Sigmoid colon (tissue), 4 donors: ENCODE results near the gene ZNF248.

Experiments
- EP300 ChIP-seq, 4 donors: sonication (generic); formaldehyde crosslinking; IDR thresholded peaks; one replicate each; pipeline ENCODE4 v1.6.1; 2017; ENCODE audit warnings: antibody characterized with exemption in 4 of 4
- POLR2A ChIP-seq, 2 donors: fragments of 450-650 bp; IDR thresholded peaks; one replicate each; pipeline ENCODE4 v1.6.1; 2016; ENCODE audit warnings: antibody characterized with exemption in 2 of 2, mild to moderate bottlenecking in 2 of 2, moderate library complexity in 2 of 2

DNA sequence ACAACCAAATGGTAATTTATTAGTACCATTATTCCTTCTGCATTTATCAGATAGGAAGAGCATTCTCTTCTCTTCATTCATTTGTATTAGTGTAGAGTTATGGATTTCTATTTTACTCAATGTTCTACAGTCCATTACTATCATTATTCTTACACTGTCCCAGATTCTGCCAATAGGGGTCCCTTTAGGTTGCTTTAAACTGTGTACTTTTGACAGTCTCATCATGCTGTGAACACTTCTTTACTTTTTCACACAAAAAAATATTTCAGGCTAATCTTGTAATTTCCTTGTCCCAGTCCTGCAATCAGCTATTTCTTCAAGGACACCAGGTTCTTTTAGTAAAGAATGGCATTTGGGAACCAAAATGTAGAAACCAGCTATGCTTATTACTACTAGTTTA is 99.3 kb downstream of the ZNF248 start:
- TF ChIP-seq EP300 (IDR thresholded peaks at IDR 0.05), result no peak
- TF ChIP-seq POLR2A (IDR thresholded peaks at IDR 0.05), result no peak
